Neural progenitor cell (in vitro differentiated cells): ENCODE data around the gene GPR142. TPM values are rescaled to one million over a fixed set of nuclear protein-coding genes. Genes with fewer than 3 reads are reported as not detected.

ENCODE experiments used
- DNase-seq: peaks from one replicate; pipeline ENCODE4 v3.0.0-alpha.2; 2016; ENCODE audit warnings: low spot score
- H2AFZ ChIP-seq: fragments of 200-600 bp; sonication (generic); replicated peaks from 2 replicates; pipeline ENCODE4 v1.6.1; 2016; ENCODE audit warnings: antibody characterized with exemption
- H3F3A ChIP-seq: fragments of 200-600 bp; sonication (generic); 2 replicates; pipeline ENCODE4 v1.6.1; 2016; ENCODE audit warnings: antibody characterized with exemption, low read depth
- H3K27ac ChIP-seq: fragments of 200-600 bp; sonication (generic); 2 replicates; pipeline ENCODE4 v1.5.1; 2016; ENCODE audit warnings: mild to moderate bottlenecking
- H3K27me3 ChIP-seq: fragments of 200-600 bp; sonication (generic); 2 replicates; pipeline ENCODE4 v1.6.1; 2016; ENCODE audit warnings: mild to moderate bottlenecking, moderate library complexity
- H3K36me3 ChIP-seq: fragments of 200-600 bp; sonication (generic); 2 replicates; pipeline ENCODE4 v1.5.1; 2016
- H3K4me1 ChIP-seq: fragments of 200-600 bp; sonication (generic); 2 replicates; pipeline ENCODE4 v1.6.1; 2016; ENCODE audit warnings: mixed run types
- H3K4me2 ChIP-seq: fragments of 200-600 bp; sonication (generic); 2 replicates; pipeline ENCODE4 v1.6.1; 2016
- H3K4me3 ChIP-seq: fragments of 200-600 bp; sonication (generic); 2 replicates; pipeline ENCODE4 v1.5.1; 2016
- H3K79me2 ChIP-seq: fragments of 200-600 bp; sonication (generic); 2 replicates; pipeline ENCODE4 v1.6.1; 2016; ENCODE audit warnings: low read depth
- H3K9ac ChIP-seq: fragments of 200-600 bp; sonication (generic); 2 replicates; pipeline ENCODE4 v1.6.1; 2016
- H3K9me3 ChIP-seq: fragments of 200-600 bp; sonication (generic); 2 replicates; pipeline ENCODE4 v1.5.1; 2016; ENCODE audit warnings: low read depth
- H4K20me1 ChIP-seq: fragments of 200-600 bp; sonication (generic); 2 replicates; pipeline ENCODE4 v1.6.1; 2016; ENCODE audit warnings: low read depth
- H3K27ac Mint-ChIP-seq: 3 replicates; pipeline ENCODE4 v1.8.0; 2021; ENCODE audit warnings: mixed read lengths
- H3K27me3 Mint-ChIP-seq: 2 replicates; pipeline ENCODE4 v1.8.0; 2022; ENCODE audit warnings: low read depth, mild to moderate bottlenecking, inconsistent platforms, moderate library complexity, mixed read lengths; ENCODE audit not compliant: insufficient read depth
- H3K36me3 Mint-ChIP-seq: 3 replicates; pipeline ENCODE4 v1.8.0; 2021; ENCODE audit warnings: mixed read lengths
- H3K4me1 Mint-ChIP-seq: 3 replicates; pipeline ENCODE4 v1.8.0; 2021; ENCODE audit warnings: mixed read lengths
- H3K4me3 Mint-ChIP-seq: 3 replicates; pipeline ENCODE4 v1.8.0; 2021; ENCODE audit warnings: mild to moderate bottlenecking, moderate library complexity, mixed read lengths
- H3K9me3 Mint-ChIP-seq: 3 replicates; pipeline ENCODE4 v1.8.0; 2020; ENCODE audit warnings: mixed read lengths
- CTCF ChIP-seq: fragments of 200-600 bp; sonication (generic); IDR thresholded peaks from 2 replicates; pipeline ENCODE4 v1.5.1; 2017; ENCODE audit warnings: antibody characterized with exemption, mild to moderate bottlenecking
- EZH2 ChIP-seq: fragments of 200-600 bp; sonication (generic); IDR thresholded peaks from 2 replicates; pipeline ENCODE4 v1.6.1; 2017; ENCODE audit warnings: antibody characterized with exemption, mild to moderate bottlenecking, moderate library complexity
- EZH2phosphoT487 ChIP-seq: fragments of 200-600 bp; sonication (generic); IDR thresholded peaks from 2 replicates; pipeline ENCODE4 v1.6.1; 2017; ENCODE audit warnings: antibody characterized with exemption
- total RNA-seq: library from RNA; depleted of rRNA; stranded (reverse); fragments of >200 nt; gene quantifications from 2 replicates; pipeline ENCODE4 v1.2.3, GENCODE V29; 2015; ENCODE audit warnings: low replicate concordance

Gene GPR142
- total RNA-seq, 1 donor from 2014 or later = not detected

GRCh38 chr17:74343526-74344284, 23.6 kb upstream of the GPR142 start:
- TF ChIP-seq CTCF = no peak
- no peak for TF ChIP-seq EZH2phosphoT487
- TF ChIP-seq EZH2 = no peak
- H3K9me3 ChIP-seq = no peaks in the 10 kb centered on the region
- Mint-ChIP-seq H3K27ac (no peak overlapping the region), H3K4me1 (peaks cover 22% of the 10 kb centered on the region), H3K9me3 (no peaks in the 10 kb centered on the region), H3K4me3 (no peak overlapping the region), H3K36me3 (no peaks in the 10 kb centered on the region), H3K27me3 (peaks cover 4% of the 10 kb centered on the region)
- H4K20me1 ChIP-seq = no peaks in the 10 kb centered on the region
- H3K36me3 ChIP-seq = no peaks in the 10 kb centered on the region
- no peaks in the 10 kb centered on the region for H3K79me2 ChIP-seq
- no peaks in the 10 kb centered on the region for H3F3A ChIP-seq
- H3K27me3 ChIP-seq = peaks cover 8% of the 10 kb centered on the region
- no peak overlapping the region for H3K4me3 ChIP-seq
- no peak overlapping the region for H3K9ac ChIP-seq
- no peak overlapping the region for H3K27ac ChIP-seq
- no peak overlapping the region for H3K4me2 ChIP-seq
- H2AFZ ChIP-seq = no peak overlapping the region
- peaks cover 4% of the 10 kb centered on the region for H3K4me1 ChIP-seq
- no peak for DNase-seq

GRCh38 chr17:74344658-74345057, 22.6 kb upstream of the GPR142 start:
- Histone ChIP-seq H3K4me3 (no peak overlapping the region), H3K27me3 (peaks cover 14% of the 10 kb centered on the region), H3K4me2 (no peak overlapping the region), H3K9me3 (no peaks in the 10 kb centered on the region), H3K9ac (no peak overlapping the region), H3K27ac (no peak overlapping the region), H4K20me1 (no peaks in the 10 kb centered on the region), H3K4me1 (peaks cover 4% of the 10 kb centered on the region), H3K36me3 (no peaks in the 10 kb centered on the region), H3F3A (no peaks in the 10 kb centered on the region), H2AFZ (no peak overlapping the region), H3K79me2 (no peaks in the 10 kb centered on the region)
- Mint-ChIP-seq H3K4me1 (peaks cover 22% of the 10 kb centered on the region), H3K27me3 (peaks cover 7% of the 10 kb centered on the region), H3K27ac (no peak overlapping the region), H3K4me3 (no peak overlapping the region), H3K36me3 (no peaks in the 10 kb centered on the region), H3K9me3 (no peaks in the 10 kb centered on the region)
- DNase-seq = no peak
- no peak for TF ChIP-seq EZH2
- TF ChIP-seq EZH2phosphoT487 = no peak
- no peak for TF ChIP-seq CTCF

GRCh38 chr17:74345433-74346241, 21.7 kb upstream of the GPR142 start:
- H3K27ac ChIP-seq = no peak overlapping the region
- H3K4me3 ChIP-seq = no peak overlapping the region
- Mint-ChIP-seq H3K27ac (peak overlapping the region; percentile 87), H3K4me1 (peaks cover 16% of the 10 kb centered on the region), H3K4me3 (peak overlapping the region; percentile 52), H3K36me3 (no peaks in the 10 kb centered on the region), H3K27me3 (peaks cover 9% of the 10 kb centered on the region), H3K9me3 (no peaks in the 10 kb centered on the region)
- H3K4me1 ChIP-seq = peaks cover 4% of the 10 kb centered on the region
- TF ChIP-seq CTCF (no peak), EZH2phosphoT487 (no peak)
- H3K79me2 ChIP-seq = no peaks in the 10 kb centered on the region
- no peaks in the 10 kb centered on the region for H3K36me3 ChIP-seq
- H3K9me3 ChIP-seq = no peaks in the 10 kb centered on the region
- no peak overlapping the region for H3K4me2 ChIP-seq
- no peaks in the 10 kb centered on the region for H4K20me1 ChIP-seq
- no peak for DNase-seq
- no peak overlapping the region for H3K9ac ChIP-seq
- no peak overlapping the region for H2AFZ ChIP-seq
- peaks cover 21% of the 10 kb centered on the region for H3K27me3 ChIP-seq
- H3F3A ChIP-seq = no peaks in the 10 kb centered on the region
